Endothelial cell of umbilical vein (primary cell): Measurements from ENCODE around the gene RGP1. TPM values are rescaled to one million over a fixed set of nuclear protein-coding genes. Genes with fewer than 3 reads are reported as not detected.

ENCODE experiments used
- BruUV-seq: library from RNA; stranded (reverse); fragments of 400-500 nt; replicated peaks from 2 replicates; lab custom pipeline; 2021; lab: Mats Ljungman, UMichigan
- CTCF ChIA-PET: fragments of 300-600, 350-600 bp; sonication (Branson Sonifier 250); formaldehyde crosslinking; loops from one replicate; lab custom pipeline; 2021; ENCODE audit warnings: antibody characterized with exemption, inconsistent platforms; lab: Charles Lee
- POLR2A ChIA-PET: fragments of 300-600, 350-600 bp; sonication (Branson Sonifier 250); formaldehyde crosslinking; loops from one replicate; lab custom pipeline; 2021; ENCODE audit warnings: antibody characterized with exemption, inconsistent platforms; lab: Charles Lee
- DNase-seq: peaks from one replicate; pipeline ENCODE4 v3.0.0-alpha.2; 2011; ENCODE audit warnings: low read depth, low spot score
- FAIRE-seq: peaks from 2 replicates; lab custom pipeline; 2011; peaks lifted over from hg19 to GRCh38; lab: Jason Lieb, UNC
- H2AFZ ChIP-seq: 2 replicates; pipeline ENCODE4 v1.6.0; 2012; ENCODE audit warnings: low read depth, low read length, control low read depth, inconsistent platforms
- H3K27ac ChIP-seq: 2 replicates; pipeline ENCODE4 v1.5.1; 2011; ENCODE audit warnings: low read depth, mild to moderate bottlenecking, control low read depth, low read length, moderate library complexity; ENCODE audit not compliant: insufficient read depth
- H3K27me3 ChIP-seq, 2 experiments: 2 replicates each; pipeline versions ENCODE4 v1.6.0 to v1.6.1; 2011; ENCODE audit warnings: low read length in 2 of 2, mixed read lengths in 1 of 2; ENCODE audit not compliant: control insufficient read depth in 2 of 2, insufficient read depth in 2 of 2
- H3K36me3 ChIP-seq, 2 experiments: 2 replicates in 1 of 2; 3 replicates in 1 of 2; pipeline ENCODE4 v1.5.1; 2011; ENCODE audit warnings: low read length in 2 of 2, mild to moderate bottlenecking in 1 of 2, moderate library complexity in 1 of 2; ENCODE audit not compliant: control insufficient read depth in 2 of 2, insufficient read depth in 2 of 2; ENCODE audit errors: extremely low read depth in 1 of 2
- H3K4me1 ChIP-seq: 3 replicates; pipeline ENCODE4 v1.5.1; 2011; ENCODE audit warnings: mild to moderate bottlenecking, low read length; ENCODE audit not compliant: control insufficient read depth, insufficient read depth; ENCODE audit errors: extremely low read depth
- H3K4me2 ChIP-seq: 2 replicates; pipeline ENCODE4 v1.6.1; 2011; ENCODE audit warnings: low read length, control low read depth, mixed read lengths; ENCODE audit not compliant: insufficient read depth
- H3K4me3 ChIP-seq, 3 experiments: fragments of 200-600 bp in 1 of 3; sonication (generic), shearing (Covaris generic) in 1 of 3; replicated peaks in 1 of 3; 2 replicates each; pipeline ENCODE4 v1.5.1; 2011 to 2016; ENCODE audit warnings: control low read depth in 3 of 3, low read length in 3 of 3, mild to moderate bottlenecking in 2 of 3, inconsistent platforms in 1 of 3, low read depth in 1 of 3, moderate library complexity in 1 of 3; ENCODE audit not compliant: insufficient read depth in 1 of 3
- H3K79me2 ChIP-seq: 2 replicates; pipeline ENCODE4 v1.6.0; 2012; ENCODE audit warnings: low read length, inconsistent platforms; ENCODE audit not compliant: control insufficient read depth, insufficient read depth
- H3K9ac ChIP-seq: replicated peaks from 2 replicates; pipeline ENCODE3; 2011; ENCODE audit warnings: low read length, control low read depth; ENCODE audit not compliant: insufficient read depth; ENCODE audit errors: extremely low read depth
- H3K9me1 ChIP-seq: replicated peaks from 3 replicates; pipeline ENCODE4 v1.6.0; 2011; ENCODE audit warnings: mild to moderate bottlenecking, low read length; ENCODE audit not compliant: control insufficient read depth, insufficient read depth; ENCODE audit errors: extremely low read depth
- H3K9me3 ChIP-seq: replicated peaks from 2 replicates; pipeline ENCODE4 v1.5.1; 2012; ENCODE audit warnings: low read length, inconsistent platforms; ENCODE audit not compliant: control insufficient read depth, insufficient read depth
- H4K20me1 ChIP-seq: replicated peaks from 2 replicates; pipeline ENCODE3; 2011; ENCODE audit warnings: mild to moderate bottlenecking, low read length; ENCODE audit not compliant: control insufficient read depth, insufficient read depth; ENCODE audit errors: extremely low read depth
- EZH2 ChIP-seq: IDR thresholded peaks from 2 replicates; pipeline ENCODE4 v1.6.1; 2012; ENCODE audit warnings: borderline replicate concordance, low read depth, mild to moderate bottlenecking, moderate library complexity, low read length, inconsistent platforms; ENCODE audit not compliant: severe bottlenecking
- FOS ChIP-seq: IDR thresholded peaks from 2 replicates; pipeline ENCODE4 v1.6.1; 2011; ENCODE audit warnings: mild to moderate bottlenecking, low read length, moderate library complexity, borderline replicate concordance; ENCODE audit not compliant: insufficient read depth
- GATA2 ChIP-seq: IDR thresholded peaks from 2 replicates; pipeline ENCODE4 v1.7.0; 2011; ENCODE audit warnings: low read depth, mild to moderate bottlenecking, moderate library complexity, mixed read lengths, low read length; ENCODE audit not compliant: insufficient read length, insufficient read depth
- JUN ChIP-seq: IDR thresholded peaks from 2 replicates; pipeline ENCODE4 v1.6.1; 2011; ENCODE audit warnings: borderline replicate concordance, low read depth; ENCODE audit not compliant: insufficient read length, insufficient read depth
- MYC ChIP-seq: IDR thresholded peaks from one replicate; pipeline ENCODE4 v1.6.1; 2011; ENCODE audit warnings: mild to moderate bottlenecking, low read depth, low read length
- POLR2A ChIP-seq: IDR thresholded peaks from 2 replicates; pipeline ENCODE4 v1.6.1; 2012; ENCODE audit warnings: low read depth, mild to moderate bottlenecking, control low read depth, low read length
- POLR2AphosphoS5 ChIP-seq: IDR thresholded peaks from 2 replicates; pipeline ENCODE4 v1.6.1; 2012; ENCODE audit warnings: low read depth, mild to moderate bottlenecking, control low read depth, low read length, moderate library complexity; ENCODE audit not compliant: insufficient read depth
- dilution Hi-C: fragments of 300-500 bp; cut with MboI; formaldehyde crosslinking; loops from one replicate; pipeline ENCODE4 v1.15.0; 2019; ENCODE audit warnings: low sequenced_read_pairs; ENCODE audit not compliant: extremely low pct_ligation_motif_present
- intact Hi-C: fragments of 100-400 bp; cut with micrococcal nuclease; formaldehyde crosslinking; loops from one replicate; pipeline ENCODE4 v1.10.0; 2022
- polyA plus RNA-seq, 4 experiments: library from polyadenylated mRNA; depleted of rRNA in 3 of 4; stranded (reverse) in 3 of 4; unstranded in 1 of 4; fragments of >200 nt; gene quantifications; 2 replicates each; pipeline versions ENCODE4 v1.2.1 to v1.2.3, GENCODE V29; 2011 to 2012; ENCODE audit warnings: missing spikeins in 1 of 4
- total RNA-seq: library from RNA; stranded (reverse); gene quantifications from 2 replicates; pipeline ENCODE4 v1.2.3, GENCODE V29; 2021
- TF ChIP-seq, protein P1 (sequence below): IDR thresholded peaks from 2 replicates; pipeline ENCODE4 v1.6.1; 2011; ENCODE audit not compliant: insufficient read depth, insufficient read length
- TF ChIP-seq, protein P2 (sequence below), 2 donors: IDR thresholded peaks; 1 replicate in 1 of 2; 2 replicates in 1 of 2; pipeline ENCODE4 v1.5.1; 2011; ENCODE audit warnings: low read length in 2 of 2, mild to moderate bottlenecking in 2 of 2, moderate library complexity in 2 of 2, control low read depth in 1 of 2, inconsistent platforms in 1 of 2, low read depth in 1 of 2; ENCODE audit not compliant: insufficient read depth in 1 of 2; ENCODE audit errors: extremely low read depth in 1 of 2

Gene RGP1
- total and polyA plus RNA-seq, 2 donors (not counting 3 experiments of a cell fraction or from before 2014, with no cell fraction given): 15.0 to 29.0 TPM

DNA sequence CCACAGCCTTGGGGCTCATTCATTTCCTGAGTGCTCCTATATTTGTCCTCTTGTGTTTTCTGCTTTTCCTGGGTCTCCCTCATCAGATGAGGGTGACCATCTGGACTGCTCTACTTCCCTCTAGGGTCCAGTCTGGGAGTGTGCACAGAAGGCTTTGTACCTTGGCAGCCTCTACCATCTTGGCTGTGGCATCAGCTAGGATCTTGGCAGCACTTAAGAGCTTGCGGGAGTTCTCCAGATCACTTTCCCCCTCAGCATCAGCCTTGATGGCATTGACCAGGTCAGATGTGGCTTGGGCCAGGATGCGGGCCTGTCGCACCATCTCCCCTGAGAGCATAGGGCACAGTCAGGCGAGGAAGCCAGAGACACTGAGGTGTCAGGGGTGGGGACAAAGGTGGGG lies 32.9 kb upstream of the RGP1 start:
- dilution Hi-C loops (no loop called here), intact Hi-C loops (no loop called here)
- FAIRE-seq (no peak), DNase-seq (no peak)
- ChIA-PET POLR2A (no interaction called here), CTCF (interaction anchor here (8.9 kb wide), 1 partner anchor 19 kb away, joined by 53 read pairs; no protein-coding TSS in a partner anchor)
- Histone ChIP-seq H3K36me3 (peaks cover 64 to 84% of the 10 kb centered on the region in 2 experiments), H3K4me2 (no peak overlapping the region), H2AFZ (no peak overlapping the region), H3K9me3 (no peaks in the 10 kb centered on the region), H3K27me3 (no peaks in the 10 kb centered on the region), H3K4me3 (no peak overlapping the region), H3K79me2 (no peaks in the 10 kb centered on the region), H3K4me1 (no peaks in the 10 kb centered on the region), H4K20me1 (no peaks in the 10 kb centered on the region), H3K9ac (no peak overlapping the region), H3K27ac (no peak overlapping the region), H3K9me1 (no peaks in the 10 kb centered on the region)
- no TSS peak for BruUV-seq
- TF ChIP-seq POLR2AphosphoS5 (no peak), FOS (no peak), EZH2 (no peak), POLR2A (no peak), JUN (no peak), MYC (no peak), GATA2 (no peak)
- TF ChIP-seq, protein P1, sequence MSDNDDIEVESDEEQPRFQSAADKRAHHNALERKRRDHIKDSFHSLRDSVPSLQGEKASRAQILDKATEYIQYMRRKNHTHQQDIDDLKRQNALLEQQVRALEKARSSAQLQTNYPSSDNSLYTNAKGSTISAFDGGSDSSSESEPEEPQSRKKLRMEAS: no peak
- TF ChIP-seq, protein P2, sequence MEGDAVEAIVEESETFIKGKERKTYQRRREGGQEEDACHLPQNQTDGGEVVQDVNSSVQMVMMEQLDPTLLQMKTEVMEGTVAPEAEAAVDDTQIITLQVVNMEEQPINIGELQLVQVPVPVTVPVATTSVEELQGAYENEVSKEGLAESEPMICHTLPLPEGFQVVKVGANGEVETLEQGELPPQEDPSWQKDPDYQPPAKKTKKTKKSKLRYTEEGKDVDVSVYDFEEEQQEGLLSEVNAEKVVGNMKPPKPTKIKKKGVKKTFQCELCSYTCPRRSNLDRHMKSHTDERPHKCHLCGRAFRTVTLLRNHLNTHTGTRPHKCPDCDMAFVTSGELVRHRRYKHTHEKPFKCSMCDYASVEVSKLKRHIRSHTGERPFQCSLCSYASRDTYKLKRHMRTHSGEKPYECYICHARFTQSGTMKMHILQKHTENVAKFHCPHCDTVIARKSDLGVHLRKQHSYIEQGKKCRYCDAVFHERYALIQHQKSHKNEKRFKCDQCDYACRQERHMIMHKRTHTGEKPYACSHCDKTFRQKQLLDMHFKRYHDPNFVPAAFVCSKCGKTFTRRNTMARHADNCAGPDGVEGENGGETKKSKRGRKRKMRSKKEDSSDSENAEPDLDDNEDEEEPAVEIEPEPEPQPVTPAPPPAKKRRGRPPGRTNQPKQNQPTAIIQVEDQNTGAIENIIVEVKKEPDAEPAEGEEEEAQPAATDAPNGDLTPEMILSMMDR (IDR thresholded peaks at IDR 0.05; ENCODE audit: extremely low read depth in 1 of 2, insufficient read depth in 1 of 2, low read depth in 1 of 2, low read length in 2 of 2): no peak
